Right lobe of liver (tissue), 4 donors: ENCODE data around the gene TSTD1.

Experiments used
- CTCF ChIP-seq, 4 donors: fragments of 200-600 bp in 3 of 4; fragments of 450-650 bp in 1 of 4; IDR thresholded peaks; one replicate each; pipeline versions ENCODE4 v1.5.1 to v1.8.0; 2016 to 2022; ENCODE audit warnings: antibody characterized with exemption in 4 of 4, mild to moderate bottlenecking in 2 of 4
- POLR2A ChIP-seq: fragments of 450-650 bp; IDR thresholded peaks from one replicate; pipeline ENCODE4 v1.6.1; 2017; ENCODE audit warnings: antibody characterized with exemption, mild to moderate bottlenecking
- donor health status: DM: no; HTN: no; CAD: no.
- donor health status: DM: no; HTN: no; CAD: no.
- donor health status: DM: no; HTN: yes; CAD: no.

GRCh38 chr1:161044908-161045735 lies 6.4 kb upstream of the TSTD1 start:
- peak in 1 of 4 donors; percentile 3 for TF ChIP-seq CTCF (IDR thresholded peaks at IDR 0.05)
- TF ChIP-seq POLR2A, result peak; percentile 66
